Measurements from ENCODE around the gene FAAP20. TPM values are rescaled to one million over a fixed set of nuclear protein-coding genes. Genes with fewer than 3 reads are reported as not detected.

FAAP20 gene
- total and polyA plus RNA-seq, 2 of the 8 experiments (the other 6 are each of a cell fraction or from before 2014, with no cell fraction given) = 58.4 to 99.8 TPM

GRCh38 chr1:2184934-2185333, 9.6 kb downstream of the FAAP20 start (continued):
- no peak for TF ChIP-seq HDAC6 (IDR thresholded peaks at IDR 0.05; ENCODE audit: low read depth, low read length)
- TF ChIP-seq TCF12 (IDR thresholded peaks at IDR 0.05; ENCODE audit: low read depth, low read length) = no peak
- TF ChIP-seq, protein P1, sequence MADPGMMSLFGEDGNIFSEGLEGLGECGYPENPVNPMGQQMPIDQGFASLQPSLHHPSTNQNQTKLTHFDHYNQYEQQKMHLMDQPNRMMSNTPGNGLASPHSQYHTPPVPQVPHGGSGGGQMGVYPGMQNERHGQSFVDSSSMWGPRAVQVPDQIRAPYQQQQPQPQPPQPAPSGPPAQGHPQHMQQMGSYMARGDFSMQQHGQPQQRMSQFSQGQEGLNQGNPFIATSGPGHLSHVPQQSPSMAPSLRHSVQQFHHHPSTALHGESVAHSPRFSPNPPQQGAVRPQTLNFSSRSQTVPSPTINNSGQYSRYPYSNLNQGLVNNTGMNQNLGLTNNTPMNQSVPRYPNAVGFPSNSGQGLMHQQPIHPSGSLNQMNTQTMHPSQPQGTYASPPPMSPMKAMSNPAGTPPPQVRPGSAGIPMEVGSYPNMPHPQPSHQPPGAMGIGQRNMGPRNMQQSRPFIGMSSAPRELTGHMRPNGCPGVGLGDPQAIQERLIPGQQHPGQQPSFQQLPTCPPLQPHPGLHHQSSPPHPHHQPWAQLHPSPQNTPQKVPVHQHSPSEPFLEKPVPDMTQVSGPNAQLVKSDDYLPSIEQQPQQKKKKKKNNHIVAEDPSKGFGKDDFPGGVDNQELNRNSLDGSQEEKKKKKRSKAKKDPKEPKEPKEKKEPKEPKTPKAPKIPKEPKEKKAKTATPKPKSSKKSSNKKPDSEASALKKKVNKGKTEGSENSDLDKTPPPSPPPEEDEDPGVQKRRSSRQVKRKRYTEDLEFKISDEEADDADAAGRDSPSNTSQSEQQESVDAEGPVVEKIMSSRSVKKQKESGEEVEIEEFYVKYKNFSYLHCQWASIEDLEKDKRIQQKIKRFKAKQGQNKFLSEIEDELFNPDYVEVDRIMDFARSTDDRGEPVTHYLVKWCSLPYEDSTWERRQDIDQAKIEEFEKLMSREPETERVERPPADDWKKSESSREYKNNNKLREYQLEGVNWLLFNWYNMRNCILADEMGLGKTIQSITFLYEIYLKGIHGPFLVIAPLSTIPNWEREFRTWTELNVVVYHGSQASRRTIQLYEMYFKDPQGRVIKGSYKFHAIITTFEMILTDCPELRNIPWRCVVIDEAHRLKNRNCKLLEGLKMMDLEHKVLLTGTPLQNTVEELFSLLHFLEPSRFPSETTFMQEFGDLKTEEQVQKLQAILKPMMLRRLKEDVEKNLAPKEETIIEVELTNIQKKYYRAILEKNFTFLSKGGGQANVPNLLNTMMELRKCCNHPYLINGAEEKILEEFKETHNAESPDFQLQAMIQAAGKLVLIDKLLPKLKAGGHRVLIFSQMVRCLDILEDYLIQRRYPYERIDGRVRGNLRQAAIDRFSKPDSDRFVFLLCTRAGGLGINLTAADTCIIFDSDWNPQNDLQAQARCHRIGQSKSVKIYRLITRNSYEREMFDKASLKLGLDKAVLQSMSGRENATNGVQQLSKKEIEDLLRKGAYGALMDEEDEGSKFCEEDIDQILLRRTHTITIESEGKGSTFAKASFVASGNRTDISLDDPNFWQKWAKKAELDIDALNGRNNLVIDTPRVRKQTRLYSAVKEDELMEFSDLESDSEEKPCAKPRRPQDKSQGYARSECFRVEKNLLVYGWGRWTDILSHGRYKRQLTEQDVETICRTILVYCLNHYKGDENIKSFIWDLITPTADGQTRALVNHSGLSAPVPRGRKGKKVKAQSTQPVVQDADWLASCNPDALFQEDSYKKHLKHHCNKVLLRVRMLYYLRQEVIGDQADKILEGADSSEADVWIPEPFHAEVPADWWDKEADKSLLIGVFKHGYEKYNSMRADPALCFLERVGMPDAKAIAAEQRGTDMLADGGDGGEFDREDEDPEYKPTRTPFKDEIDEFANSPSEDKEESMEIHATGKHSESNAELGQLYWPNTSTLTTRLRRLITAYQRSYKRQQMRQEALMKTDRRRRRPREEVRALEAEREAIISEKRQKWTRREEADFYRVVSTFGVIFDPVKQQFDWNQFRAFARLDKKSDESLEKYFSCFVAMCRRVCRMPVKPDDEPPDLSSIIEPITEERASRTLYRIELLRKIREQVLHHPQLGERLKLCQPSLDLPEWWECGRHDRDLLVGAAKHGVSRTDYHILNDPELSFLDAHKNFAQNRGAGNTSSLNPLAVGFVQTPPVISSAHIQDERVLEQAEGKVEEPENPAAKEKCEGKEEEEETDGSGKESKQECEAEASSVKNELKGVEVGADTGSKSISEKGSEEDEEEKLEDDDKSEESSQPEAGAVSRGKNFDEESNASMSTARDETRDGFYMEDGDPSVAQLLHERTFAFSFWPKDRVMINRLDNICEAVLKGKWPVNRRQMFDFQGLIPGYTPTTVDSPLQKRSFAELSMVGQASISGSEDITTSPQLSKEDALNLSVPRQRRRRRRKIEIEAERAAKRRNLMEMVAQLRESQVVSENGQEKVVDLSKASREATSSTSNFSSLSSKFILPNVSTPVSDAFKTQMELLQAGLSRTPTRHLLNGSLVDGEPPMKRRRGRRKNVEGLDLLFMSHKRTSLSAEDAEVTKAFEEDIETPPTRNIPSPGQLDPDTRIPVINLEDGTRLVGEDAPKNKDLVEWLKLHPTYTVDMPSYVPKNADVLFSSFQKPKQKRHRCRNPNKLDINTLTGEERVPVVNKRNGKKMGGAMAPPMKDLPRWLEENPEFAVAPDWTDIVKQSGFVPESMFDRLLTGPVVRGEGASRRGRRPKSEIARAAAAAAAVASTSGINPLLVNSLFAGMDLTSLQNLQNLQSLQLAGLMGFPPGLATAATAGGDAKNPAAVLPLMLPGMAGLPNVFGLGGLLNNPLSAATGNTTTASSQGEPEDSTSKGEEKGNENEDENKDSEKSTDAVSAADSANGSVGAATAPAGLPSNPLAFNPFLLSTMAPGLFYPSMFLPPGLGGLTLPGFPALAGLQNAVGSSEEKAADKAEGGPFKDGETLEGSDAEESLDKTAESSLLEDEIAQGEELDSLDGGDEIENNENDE (IDR thresholded peaks at IDR 0.05; ENCODE audit: insufficient replicate concordance, low read length) = no peak
- TF ChIP-seq, protein P2, sequence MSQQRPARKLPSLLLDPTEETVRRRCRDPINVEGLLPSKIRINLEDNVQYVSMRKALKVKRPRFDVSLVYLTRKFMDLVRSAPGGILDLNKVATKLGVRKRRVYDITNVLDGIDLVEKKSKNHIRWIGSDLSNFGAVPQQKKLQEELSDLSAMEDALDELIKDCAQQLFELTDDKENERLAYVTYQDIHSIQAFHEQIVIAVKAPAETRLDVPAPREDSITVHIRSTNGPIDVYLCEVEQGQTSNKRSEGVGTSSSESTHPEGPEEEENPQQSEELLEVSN (IDR thresholded peaks at IDR 0.05) = no peak

Measured in H1 (cell line).